Measurements from ENCODE around the gene CACNA1A.

GRCh38 chr19:13410946-13411345 lies 95.3 kb downstream of the CACNA1A start:
- TF ChIP-seq CTCF (IDR thresholded peaks at IDR 0.05; ENCODE audit: low read length) (no peak), EZH2 (IDR thresholded peaks at IDR 0.05; ENCODE audit: borderline replicate concordance, low read length) (no peak)
